Neural progenitor cell (in vitro differentiated cells): ENCODE data around the gene PAQR7.

Source experiments
- CTCF ChIP-seq: fragments of 200-600 bp; sonication (generic); IDR thresholded peaks from 2 replicates; pipeline ENCODE4 v1.5.1; 2017; ENCODE audit warnings: antibody characterized with exemption, mild to moderate bottlenecking
- EZH2 ChIP-seq: fragments of 200-600 bp; sonication (generic); IDR thresholded peaks from 2 replicates; pipeline ENCODE4 v1.6.1; 2017; ENCODE audit warnings: antibody characterized with exemption, mild to moderate bottlenecking, moderate library complexity
- EZH2phosphoT487 ChIP-seq: fragments of 200-600 bp; sonication (generic); IDR thresholded peaks from 2 replicates; pipeline ENCODE4 v1.6.1; 2017; ENCODE audit warnings: antibody characterized with exemption

- TF ChIP-seq CTCF = no peak
- no peak for TF ChIP-seq EZH2
- TF ChIP-seq EZH2phosphoT487 = no peak
These were observed 61.6 kb downstream of the PAQR7 start for GRCh38 chr1:25813734-25814471.
